ENCODE data around the gene KCNG4. TPM values are rescaled to one million over a fixed set of nuclear protein-coding genes. Genes with fewer than 3 reads are reported as not detected.

KCNG4 gene
- polyA plus RNA-seq, 1 donor from 2014 or later, result not detected

DNA sequence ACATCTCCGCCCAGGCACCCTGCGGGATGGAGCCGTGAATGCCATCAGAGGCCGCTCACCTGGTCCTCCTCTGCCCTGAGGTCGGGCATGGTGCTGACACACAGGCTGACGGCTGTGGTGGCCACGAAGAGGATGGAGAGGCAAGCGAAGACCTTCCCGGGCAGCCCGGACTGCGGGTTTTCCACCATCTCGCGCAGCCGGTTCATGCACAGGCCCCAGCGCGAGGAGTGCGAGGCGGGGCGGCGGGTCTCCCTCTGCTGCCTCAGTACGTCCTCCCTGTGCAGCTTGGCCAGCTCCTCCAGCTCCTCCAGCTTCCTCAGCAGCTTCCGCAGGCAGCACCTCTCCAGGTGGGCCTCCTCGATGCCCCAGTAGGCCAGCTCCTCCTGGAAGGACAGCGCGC lies 3.1 kb downstream of the KCNG4 start:
- H3K4me2 ChIP-seq (ENCODE audit: low read length), result no peak overlapping the region
- H3K4me3 ChIP-seq (ENCODE audit: low read length), result no peak overlapping the region
- no peaks in the 10 kb centered on the region for H3K36me3 ChIP-seq (ENCODE audit: insufficient read depth, low read length)
- H3K27me3 ChIP-seq (ENCODE audit: insufficient read depth, low read depth, low read length), result no peaks in the 10 kb centered on the region
- no peak overlapping the region for H2AFZ ChIP-seq (ENCODE audit: low read depth, low read length)
- no peaks in the 10 kb centered on the region for H3F3A ChIP-seq (ENCODE audit: insufficient read depth, low read length, poor library complexity, severe bottlenecking)
- H3K9me2 ChIP-seq (ENCODE audit: insufficient read depth, low read length), result no peaks in the 10 kb centered on the region
- H3K9ac ChIP-seq (ENCODE audit: low read length), result no peak overlapping the region
- no peaks in the 10 kb centered on the region for H3K79me2 ChIP-seq (replicated peaks; ENCODE audit: insufficient read depth, low read length)
- no peaks in the 10 kb centered on the region for H4K20me1 ChIP-seq (ENCODE audit: insufficient read depth)
- H3K9me3 ChIP-seq (ENCODE audit: low read length), result no peaks in the 10 kb centered on the region
- no peak overlapping the region for H3K27ac ChIP-seq (ENCODE audit: low read length)
- TF ChIP-seq EZH2 (IDR thresholded peaks at IDR 0.05; ENCODE audit: borderline replicate concordance, insufficient read depth, low read length, poor library complexity, severe bottlenecking) (no peak), MXI1 (conservative IDR thresholded peaks at IDR 0.05; ENCODE audit: poor library complexity, severe bottlenecking) (no peak), TAF1 (IDR thresholded peaks at IDR 0.05; ENCODE audit: low read depth) (no peak)

DNA sequence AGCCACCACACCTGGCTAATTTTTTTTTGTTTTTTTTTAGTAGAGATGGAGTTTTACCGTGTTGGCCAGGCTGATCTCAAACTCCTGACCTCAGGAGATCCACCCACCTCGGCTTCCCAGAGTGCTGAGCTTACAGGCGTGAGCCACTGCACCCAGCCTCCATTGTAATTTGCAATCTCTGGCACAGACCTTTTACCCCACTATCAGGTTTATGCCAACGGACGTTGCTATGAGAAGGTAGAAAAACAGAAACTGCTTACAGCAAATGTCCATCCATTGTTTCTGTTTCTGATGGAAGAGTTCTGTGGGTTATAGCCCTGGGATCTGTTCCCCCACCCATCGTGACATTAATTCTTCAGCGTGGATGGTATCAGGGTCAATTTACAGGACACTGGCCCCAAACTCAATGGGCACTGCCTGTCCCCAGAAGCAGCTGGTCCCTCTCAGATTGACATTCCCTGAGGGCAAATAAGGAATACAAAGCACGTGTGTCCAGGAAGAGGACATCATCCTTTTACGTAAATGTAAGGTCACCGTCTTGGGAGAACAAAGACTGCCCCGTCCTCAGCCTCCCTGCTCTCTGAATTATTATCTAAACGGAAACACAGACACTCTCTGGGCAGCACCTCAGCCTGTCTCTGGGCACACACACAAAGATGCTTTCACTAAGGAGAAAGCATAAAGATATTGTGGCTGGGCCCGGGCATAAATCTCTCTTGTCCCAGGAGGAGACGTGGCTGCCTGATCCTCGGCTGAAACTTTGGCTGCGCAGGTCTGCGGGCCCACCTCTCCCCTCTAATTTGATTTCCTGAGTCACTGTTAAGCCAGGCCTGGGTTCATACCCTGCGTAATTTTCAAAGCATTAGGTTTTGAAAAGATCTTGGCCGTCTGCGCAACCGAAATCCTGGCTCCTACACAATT lies 5.2 kb downstream of the KCNG4 start:
- Histone ChIP-seq H2AFZ (ENCODE audit: low read depth, low read length) (no peak overlapping the region), H3K4me3 (ENCODE audit: low read length) (no peak overlapping the region), H3K27me3 (ENCODE audit: insufficient read depth, low read depth, low read length) (no peaks in the 10 kb centered on the region), H3K27ac (ENCODE audit: low read length) (no peak overlapping the region), H4K20me1 (ENCODE audit: insufficient read depth) (no peaks in the 10 kb centered on the region), H3K9ac (ENCODE audit: low read length) (no peak overlapping the region), H3K79me2 (replicated peaks; ENCODE audit: insufficient read depth, low read length) (no peaks in the 10 kb centered on the region), H3K36me3 (ENCODE audit: insufficient read depth, low read length) (no peaks in the 10 kb centered on the region), H3F3A (ENCODE audit: insufficient read depth, low read length, poor library complexity, severe bottlenecking) (no peaks in the 10 kb centered on the region), H3K4me2 (ENCODE audit: low read length) (no peak overlapping the region), H3K9me2 (ENCODE audit: insufficient read depth, low read length) (no peaks in the 10 kb centered on the region), H3K9me3 (ENCODE audit: low read length) (no peaks in the 10 kb centered on the region)
- no peak for TF ChIP-seq EZH2 (IDR thresholded peaks at IDR 0.05; ENCODE audit: borderline replicate concordance, insufficient read depth, low read length, poor library complexity, severe bottlenecking)
- TF ChIP-seq EP300 (conservative IDR thresholded peaks at IDR 0.05; ENCODE audit: poor library complexity, severe bottlenecking), result no peak
- no peak for TF ChIP-seq SMC3 (conservative IDR thresholded peaks at IDR 0.05; ENCODE audit: poor library complexity)
- TF ChIP-seq, protein P1, sequence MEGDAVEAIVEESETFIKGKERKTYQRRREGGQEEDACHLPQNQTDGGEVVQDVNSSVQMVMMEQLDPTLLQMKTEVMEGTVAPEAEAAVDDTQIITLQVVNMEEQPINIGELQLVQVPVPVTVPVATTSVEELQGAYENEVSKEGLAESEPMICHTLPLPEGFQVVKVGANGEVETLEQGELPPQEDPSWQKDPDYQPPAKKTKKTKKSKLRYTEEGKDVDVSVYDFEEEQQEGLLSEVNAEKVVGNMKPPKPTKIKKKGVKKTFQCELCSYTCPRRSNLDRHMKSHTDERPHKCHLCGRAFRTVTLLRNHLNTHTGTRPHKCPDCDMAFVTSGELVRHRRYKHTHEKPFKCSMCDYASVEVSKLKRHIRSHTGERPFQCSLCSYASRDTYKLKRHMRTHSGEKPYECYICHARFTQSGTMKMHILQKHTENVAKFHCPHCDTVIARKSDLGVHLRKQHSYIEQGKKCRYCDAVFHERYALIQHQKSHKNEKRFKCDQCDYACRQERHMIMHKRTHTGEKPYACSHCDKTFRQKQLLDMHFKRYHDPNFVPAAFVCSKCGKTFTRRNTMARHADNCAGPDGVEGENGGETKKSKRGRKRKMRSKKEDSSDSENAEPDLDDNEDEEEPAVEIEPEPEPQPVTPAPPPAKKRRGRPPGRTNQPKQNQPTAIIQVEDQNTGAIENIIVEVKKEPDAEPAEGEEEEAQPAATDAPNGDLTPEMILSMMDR (IDR thresholded peaks at IDR 0.05; ENCODE audit: poor library complexity, severe bottlenecking), result no peak
- TF ChIP-seq TAF1 (IDR thresholded peaks at IDR 0.05; ENCODE audit: low read depth), result no peak
- TF ChIP-seq, protein P2, sequence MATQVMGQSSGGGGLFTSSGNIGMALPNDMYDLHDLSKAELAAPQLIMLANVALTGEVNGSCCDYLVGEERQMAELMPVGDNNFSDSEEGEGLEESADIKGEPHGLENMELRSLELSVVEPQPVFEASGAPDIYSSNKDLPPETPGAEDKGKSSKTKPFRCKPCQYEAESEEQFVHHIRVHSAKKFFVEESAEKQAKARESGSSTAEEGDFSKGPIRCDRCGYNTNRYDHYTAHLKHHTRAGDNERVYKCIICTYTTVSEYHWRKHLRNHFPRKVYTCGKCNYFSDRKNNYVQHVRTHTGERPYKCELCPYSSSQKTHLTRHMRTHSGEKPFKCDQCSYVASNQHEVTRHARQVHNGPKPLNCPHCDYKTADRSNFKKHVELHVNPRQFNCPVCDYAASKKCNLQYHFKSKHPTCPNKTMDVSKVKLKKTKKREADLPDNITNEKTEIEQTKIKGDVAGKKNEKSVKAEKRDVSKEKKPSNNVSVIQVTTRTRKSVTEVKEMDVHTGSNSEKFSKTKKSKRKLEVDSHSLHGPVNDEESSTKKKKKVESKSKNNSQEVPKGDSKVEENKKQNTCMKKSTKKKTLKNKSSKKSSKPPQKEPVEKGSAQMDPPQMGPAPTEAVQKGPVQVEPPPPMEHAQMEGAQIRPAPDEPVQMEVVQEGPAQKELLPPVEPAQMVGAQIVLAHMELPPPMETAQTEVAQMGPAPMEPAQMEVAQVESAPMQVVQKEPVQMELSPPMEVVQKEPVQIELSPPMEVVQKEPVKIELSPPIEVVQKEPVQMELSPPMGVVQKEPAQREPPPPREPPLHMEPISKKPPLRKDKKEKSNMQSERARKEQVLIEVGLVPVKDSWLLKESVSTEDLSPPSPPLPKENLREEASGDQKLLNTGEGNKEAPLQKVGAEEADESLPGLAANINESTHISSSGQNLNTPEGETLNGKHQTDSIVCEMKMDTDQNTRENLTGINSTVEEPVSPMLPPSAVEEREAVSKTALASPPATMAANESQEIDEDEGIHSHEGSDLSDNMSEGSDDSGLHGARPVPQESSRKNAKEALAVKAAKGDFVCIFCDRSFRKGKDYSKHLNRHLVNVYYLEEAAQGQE (IDR thresholded peaks at IDR 0.05; ENCODE audit: borderline replicate concordance), result no peak
- TF ChIP-seq POLR2AphosphoS5 (IDR thresholded peaks at IDR 0.05), result no peak
- TF ChIP-seq RAD21 (conservative IDR thresholded peaks at IDR 0.05), result no peak
- no peak for TF ChIP-seq MXI1 (conservative IDR thresholded peaks at IDR 0.05; ENCODE audit: poor library complexity, severe bottlenecking)

Measured in neural cell (in vitro differentiated cells).